ENCODE results near the gene C10orf71.

C10orf71 gene

DNA sequence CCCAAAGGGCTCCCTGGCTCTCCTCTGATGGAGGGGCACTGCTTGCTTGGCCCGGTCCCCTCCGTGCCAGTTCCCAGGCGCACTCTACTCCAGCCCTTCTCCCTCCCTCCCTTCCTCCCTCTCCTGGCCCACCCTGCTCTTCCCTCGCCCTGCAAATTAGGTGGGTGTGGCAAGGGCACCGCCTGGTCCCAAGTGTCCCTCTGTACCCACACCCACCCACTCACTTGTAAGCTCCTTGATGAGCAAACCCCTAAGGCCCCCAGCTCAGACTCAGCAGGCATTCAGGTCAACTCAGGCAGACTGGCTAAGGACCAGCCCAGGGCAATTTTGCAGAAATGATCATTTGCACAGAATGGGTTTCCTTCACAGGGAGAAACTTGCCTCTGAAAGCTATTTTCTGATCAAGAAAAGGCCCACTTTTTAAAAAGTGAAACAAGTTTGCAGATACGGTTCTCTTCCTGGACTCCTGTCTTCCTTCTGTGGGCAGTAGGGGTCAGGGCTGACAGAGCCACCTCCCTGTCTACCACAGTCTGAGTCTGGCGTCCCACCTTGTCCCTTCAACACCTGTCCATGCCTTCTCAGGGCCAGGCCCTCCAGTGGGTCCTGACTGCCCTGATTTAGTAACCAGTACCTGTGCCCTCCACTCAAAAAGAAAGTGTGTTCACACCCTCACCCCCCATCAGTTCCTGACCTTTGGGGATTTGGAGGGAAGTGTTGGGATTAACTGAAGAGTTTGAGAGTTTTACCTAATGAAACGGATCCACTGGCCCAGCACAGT lies 28.3 kb downstream of the C10orf71 start:
- ATAC-seq, result no peak
- TF ChIP-seq TCF4 (CRISPR knock-in tag; IDR thresholded peaks at IDR 0.05; ENCODE audit: borderline replicate concordance), result no peak
- TF ChIP-seq, protein P1, sequence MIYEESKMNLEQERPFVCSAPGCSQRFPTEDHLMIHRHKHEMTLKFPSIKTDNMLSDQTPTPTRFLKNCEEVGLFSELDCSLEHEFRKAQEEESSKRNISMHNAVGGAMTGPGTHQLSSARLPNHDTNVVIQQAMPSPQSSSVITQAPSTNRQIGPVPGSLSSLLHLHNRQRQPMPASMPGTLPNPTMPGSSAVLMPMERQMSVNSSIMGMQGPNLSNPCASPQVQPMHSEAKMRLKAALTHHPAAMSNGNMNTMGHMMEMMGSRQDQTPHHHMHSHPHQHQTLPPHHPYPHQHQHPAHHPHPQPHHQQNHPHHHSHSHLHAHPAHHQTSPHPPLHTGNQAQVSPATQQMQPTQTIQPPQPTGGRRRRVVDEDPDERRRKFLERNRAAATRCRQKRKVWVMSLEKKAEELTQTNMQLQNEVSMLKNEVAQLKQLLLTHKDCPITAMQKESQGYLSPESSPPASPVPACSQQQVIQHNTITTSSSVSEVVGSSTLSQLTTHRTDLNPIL (CRISPR knock-in tag; IDR thresholded peaks at IDR 0.05; ENCODE audit: low read depth), result no peak
- TF ChIP-seq RARB (CRISPR knock-in tag; IDR thresholded peaks at IDR 0.05), result no peak
- no peak for TF ChIP-seq ZNF565 (CRISPR knock-in tag; conservative IDR thresholded peaks at IDR 0.05; ENCODE audit: low read depth)
- no peak for TF ChIP-seq ZC3H10 (CRISPR knock-in tag; IDR thresholded peaks at IDR 0.05)
- no peak for TF ChIP-seq PPARA (CRISPR knock-in tag; IDR thresholded peaks at IDR 0.05; ENCODE audit: borderline replicate concordance)
- TF ChIP-seq OSR1 (CRISPR knock-in tag; IDR thresholded peaks at IDR 0.05), result no peak
- no peak for TF ChIP-seq BACH2 (CRISPR knock-in tag; IDR thresholded peaks at IDR 0.05; ENCODE audit: borderline replicate concordance)
- TF ChIP-seq SNAI2 (CRISPR knock-in tag; IDR thresholded peaks at IDR 0.05), result no peak
- TF ChIP-seq, protein P2, sequence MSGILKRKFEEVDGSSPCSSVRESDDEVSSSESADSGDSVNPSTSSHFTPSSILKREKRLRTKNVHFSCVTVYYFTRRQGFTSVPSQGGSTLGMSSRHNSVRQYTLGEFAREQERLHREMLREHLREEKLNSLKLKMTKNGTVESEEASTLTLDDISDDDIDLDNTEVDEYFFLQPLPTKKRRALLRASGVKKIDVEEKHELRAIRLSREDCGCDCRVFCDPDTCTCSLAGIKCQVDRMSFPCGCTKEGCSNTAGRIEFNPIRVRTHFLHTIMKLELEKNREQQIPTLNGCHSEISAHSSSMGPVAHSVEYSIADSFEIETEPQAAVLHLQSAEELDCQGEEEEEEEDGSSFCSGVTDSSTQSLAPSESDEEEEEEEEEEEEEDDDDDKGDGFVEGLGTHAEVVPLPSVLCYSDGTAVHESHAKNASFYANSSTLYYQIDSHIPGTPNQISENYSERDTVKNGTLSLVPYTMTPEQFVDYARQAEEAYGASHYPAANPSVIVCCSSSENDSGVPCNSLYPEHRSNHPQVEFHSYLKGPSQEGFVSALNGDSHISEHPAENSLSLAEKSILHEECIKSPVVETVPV (CRISPR knock-in tag; IDR thresholded peaks at IDR 0.05), result no peak
- no peak for TF ChIP-seq ISL1 (CRISPR knock-in tag; IDR thresholded peaks at IDR 0.05)
- TF ChIP-seq ZNF70 (CRISPR knock-in tag; IDR thresholded peaks at IDR 0.05), result no peak
- TF ChIP-seq GLIS3 (CRISPR knock-in tag; IDR thresholded peaks at IDR 0.05), result no peak
- no peak for TF ChIP-seq POU6F1 (CRISPR knock-in tag; IDR thresholded peaks at IDR 0.05; ENCODE audit: borderline replicate concordance, low read depth)
- TF ChIP-seq ZFP3 (CRISPR knock-in tag; IDR thresholded peaks at IDR 0.05), result no peak
- no peak for TF ChIP-seq ESRRG (CRISPR knock-in tag; IDR thresholded peaks at IDR 0.05)
- no peak for TF ChIP-seq CSDC2 (CRISPR knock-in tag; IDR thresholded peaks at IDR 0.05)
- TF ChIP-seq TOX (CRISPR knock-in tag; IDR thresholded peaks at IDR 0.05; ENCODE audit: borderline replicate concordance), result no peak
- no peak for TF ChIP-seq ARNTL (CRISPR knock-in tag; IDR thresholded peaks at IDR 0.05; ENCODE audit: borderline replicate concordance, low read depth)
- TF ChIP-seq ZFP30 (CRISPR knock-in tag; IDR thresholded peaks at IDR 0.05), result no peak

DNA sequence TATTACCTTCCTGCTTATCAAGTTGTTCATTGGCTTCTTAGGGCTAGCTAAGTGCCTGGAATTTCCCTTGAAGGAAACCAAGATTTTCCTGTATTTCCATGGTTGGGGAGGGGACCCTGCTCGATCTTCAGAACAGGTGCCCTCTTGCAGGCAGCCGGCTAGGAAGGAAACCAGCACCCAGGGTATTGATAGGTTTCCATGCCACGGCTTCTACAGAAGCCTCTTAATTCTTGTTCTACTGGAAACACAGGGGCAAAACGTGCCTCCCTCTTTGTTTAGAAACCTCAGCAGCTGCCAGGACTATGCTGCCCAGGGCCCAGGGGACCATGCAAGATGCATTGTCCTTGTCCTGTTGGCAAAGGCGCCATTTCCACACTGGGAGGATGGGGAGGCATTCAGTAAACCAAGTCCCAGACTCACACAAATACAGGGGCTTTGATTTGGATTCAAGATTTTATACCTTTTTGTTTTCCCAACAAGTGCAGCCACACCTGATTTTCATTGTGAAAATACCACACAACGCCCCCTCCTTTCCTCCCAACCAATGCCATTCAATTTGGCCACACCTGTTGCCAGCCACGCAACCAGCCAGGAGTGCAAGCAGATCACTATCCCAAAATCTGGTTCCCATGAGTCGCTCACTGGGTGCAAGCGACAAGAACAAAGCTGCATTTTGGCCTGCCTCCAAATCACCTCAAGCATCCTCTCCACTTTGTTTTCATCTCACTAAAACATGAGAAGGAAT lies 29.6 kb downstream of the C10orf71 start:
- no peak for ATAC-seq
- TF ChIP-seq ZFP30 (CRISPR knock-in tag; IDR thresholded peaks at IDR 0.05), result no peak
- TF ChIP-seq SNAI2 (CRISPR knock-in tag; IDR thresholded peaks at IDR 0.05), result no peak
- no peak for TF ChIP-seq ZC3H10 (CRISPR knock-in tag; IDR thresholded peaks at IDR 0.05)
- TF ChIP-seq ARNTL (CRISPR knock-in tag; IDR thresholded peaks at IDR 0.05; ENCODE audit: borderline replicate concordance, low read depth), result no peak
- no peak for TF ChIP-seq CSDC2 (CRISPR knock-in tag; IDR thresholded peaks at IDR 0.05)
- no peak for TF ChIP-seq POU6F1 (CRISPR knock-in tag; IDR thresholded peaks at IDR 0.05; ENCODE audit: borderline replicate concordance, low read depth)
- no peak for TF ChIP-seq OSR1 (CRISPR knock-in tag; IDR thresholded peaks at IDR 0.05)
- TF ChIP-seq TCF4 (CRISPR knock-in tag; IDR thresholded peaks at IDR 0.05; ENCODE audit: borderline replicate concordance), result no peak
- TF ChIP-seq TOX (CRISPR knock-in tag; IDR thresholded peaks at IDR 0.05; ENCODE audit: borderline replicate concordance), result no peak
- TF ChIP-seq, protein P2 (CRISPR knock-in tag; IDR thresholded peaks at IDR 0.05), result no peak
- no peak for TF ChIP-seq PPARA (CRISPR knock-in tag; IDR thresholded peaks at IDR 0.05; ENCODE audit: borderline replicate concordance)
- no peak for TF ChIP-seq ZFP3 (CRISPR knock-in tag; IDR thresholded peaks at IDR 0.05)

DNA sequence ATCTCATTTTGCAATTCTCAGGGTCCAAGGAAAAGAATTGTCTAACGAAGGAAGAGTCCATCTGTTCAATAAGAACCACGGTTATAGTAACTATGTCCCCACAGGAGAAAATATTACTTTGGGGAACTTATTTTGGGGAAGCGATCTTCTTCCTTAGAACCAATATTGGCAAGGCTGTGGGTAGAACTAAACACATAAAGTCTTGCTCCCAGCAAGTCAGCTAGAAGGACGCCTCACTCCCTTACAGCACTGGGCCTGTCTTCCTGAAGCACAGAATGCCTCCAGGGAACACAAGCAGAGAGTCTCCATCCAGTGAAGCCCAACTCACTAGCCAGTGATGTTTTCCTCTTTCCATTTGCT lies 30.2 kb downstream of the C10orf71 start:
- ATAC-seq, result no peak
- no peak for TF ChIP-seq ZNF8 (CRISPR knock-in tag; IDR thresholded peaks at IDR 0.05)
- TF ChIP-seq ZFP3 (CRISPR knock-in tag; IDR thresholded peaks at IDR 0.05), result no peak
- no peak for TF ChIP-seq PPARA (CRISPR knock-in tag; IDR thresholded peaks at IDR 0.05; ENCODE audit: borderline replicate concordance)
- TF ChIP-seq ISL1 (CRISPR knock-in tag; IDR thresholded peaks at IDR 0.05), result no peak
- TF ChIP-seq, protein P1 (CRISPR knock-in tag; IDR thresholded peaks at IDR 0.05; ENCODE audit: low read depth), result no peak
- no peak for TF ChIP-seq CSDC2 (CRISPR knock-in tag; IDR thresholded peaks at IDR 0.05)
- no peak for TF ChIP-seq ZFP30 (CRISPR knock-in tag; IDR thresholded peaks at IDR 0.05)
- TF ChIP-seq ESRRG (CRISPR knock-in tag; IDR thresholded peaks at IDR 0.05), result no peak
- TF ChIP-seq, protein P2 (CRISPR knock-in tag; IDR thresholded peaks at IDR 0.05), result no peak
- TF ChIP-seq TOX (CRISPR knock-in tag; IDR thresholded peaks at IDR 0.05; ENCODE audit: borderline replicate concordance), result no peak
- TF ChIP-seq BACH2 (CRISPR knock-in tag; IDR thresholded peaks at IDR 0.05; ENCODE audit: borderline replicate concordance), result no peak
- TF ChIP-seq ZNF70 (CRISPR knock-in tag; IDR thresholded peaks at IDR 0.05), result no peak

All from SK-N-SH treated with all-trans-retinoic acid at 6 μM for 48 hours (cell line).